ENCODE results near the gene PERM1.

DNA sequence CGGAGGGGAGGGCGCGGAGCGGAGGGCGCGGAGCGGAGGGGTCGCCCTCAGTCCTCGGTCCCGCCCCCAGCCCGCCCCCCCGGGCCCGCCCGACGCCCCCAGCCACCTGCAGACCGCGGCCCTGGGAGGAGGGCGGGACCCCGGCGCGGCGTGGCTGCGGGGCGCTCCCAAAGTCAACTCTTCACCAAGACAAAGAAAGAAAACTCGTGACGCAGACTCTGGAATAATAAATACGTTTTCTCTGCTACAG is 16.8 kb upstream of the PERM1 start:
- TF ChIP-seq POLR2AphosphoS5 (IDR thresholded peaks at IDR 0.05) (no peak), CTCF (IDR thresholded peaks at IDR 0.05) (no peak), EP300 (IDR thresholded peaks at IDR 0.05) (no peak), POLR2A (IDR thresholded peaks at IDR 0.05) (no peak)
